AG09309 (cell line): ENCODE results near the gene ARHGAP26.

Experiments used
- DNase-seq: peaks from one replicate; pipeline ENCODE4 v3.0.0-alpha.2; 2010; ENCODE audit warnings: low read depth
- H3K4me3 ChIP-seq: 2 replicates; pipeline ENCODE4 v1.5.1; 2011; ENCODE audit warnings: mild to moderate bottlenecking, low read depth, low read length, moderate library complexity; ENCODE audit not compliant: control insufficient read depth
- TF ChIP-seq, protein P1 (sequence below): IDR thresholded peaks from 2 replicates; pipeline ENCODE4 v1.5.1; 2011; ENCODE audit warnings: mild to moderate bottlenecking, low read depth, low read length, inconsistent platforms; ENCODE audit not compliant: insufficient read depth, control insufficient read depth; ENCODE audit errors: missing control alignments

The ARHGAP26 gene

DNA sequence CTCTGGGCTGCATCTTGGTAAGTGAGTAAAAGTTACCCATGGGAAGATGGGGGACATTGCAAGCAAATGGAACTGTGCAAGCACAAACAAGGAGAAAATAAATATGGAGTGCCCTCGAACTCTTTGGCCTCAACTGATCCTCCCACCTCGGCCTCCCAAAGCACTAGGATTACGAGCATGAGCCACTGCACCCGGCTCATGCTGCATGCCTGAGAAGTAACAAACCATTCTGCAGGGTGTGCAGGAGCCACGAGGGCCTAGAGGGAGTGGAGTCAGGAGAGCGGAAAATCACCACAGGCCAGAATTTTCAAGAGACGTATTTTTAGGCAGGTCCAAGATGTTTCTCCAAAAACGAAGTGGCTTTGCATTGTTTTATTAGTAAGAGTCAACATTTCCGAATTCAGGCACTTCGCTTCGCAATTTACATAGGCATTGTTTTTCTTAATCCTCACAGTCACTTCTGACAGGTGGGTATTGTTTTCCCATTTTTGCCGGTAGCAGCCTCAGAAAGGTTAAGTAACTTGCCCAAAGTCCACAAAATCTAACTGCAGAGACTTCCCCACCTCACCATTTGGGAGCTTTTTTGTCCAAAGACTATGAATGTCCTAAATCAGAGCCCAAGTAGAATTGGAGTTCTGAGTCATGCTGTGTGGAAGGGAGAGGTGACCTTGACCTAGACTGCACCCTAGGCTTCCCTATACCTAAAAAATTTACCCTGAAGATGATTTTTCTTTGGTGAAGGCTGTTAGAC, 403.1 kb downstream of the ARHGAP26 start:
- H3K4me3 ChIP-seq: no peak overlapping the region
- TF ChIP-seq, protein P1, sequence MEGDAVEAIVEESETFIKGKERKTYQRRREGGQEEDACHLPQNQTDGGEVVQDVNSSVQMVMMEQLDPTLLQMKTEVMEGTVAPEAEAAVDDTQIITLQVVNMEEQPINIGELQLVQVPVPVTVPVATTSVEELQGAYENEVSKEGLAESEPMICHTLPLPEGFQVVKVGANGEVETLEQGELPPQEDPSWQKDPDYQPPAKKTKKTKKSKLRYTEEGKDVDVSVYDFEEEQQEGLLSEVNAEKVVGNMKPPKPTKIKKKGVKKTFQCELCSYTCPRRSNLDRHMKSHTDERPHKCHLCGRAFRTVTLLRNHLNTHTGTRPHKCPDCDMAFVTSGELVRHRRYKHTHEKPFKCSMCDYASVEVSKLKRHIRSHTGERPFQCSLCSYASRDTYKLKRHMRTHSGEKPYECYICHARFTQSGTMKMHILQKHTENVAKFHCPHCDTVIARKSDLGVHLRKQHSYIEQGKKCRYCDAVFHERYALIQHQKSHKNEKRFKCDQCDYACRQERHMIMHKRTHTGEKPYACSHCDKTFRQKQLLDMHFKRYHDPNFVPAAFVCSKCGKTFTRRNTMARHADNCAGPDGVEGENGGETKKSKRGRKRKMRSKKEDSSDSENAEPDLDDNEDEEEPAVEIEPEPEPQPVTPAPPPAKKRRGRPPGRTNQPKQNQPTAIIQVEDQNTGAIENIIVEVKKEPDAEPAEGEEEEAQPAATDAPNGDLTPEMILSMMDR: no peak
- no peak for DNase-seq

DNA sequence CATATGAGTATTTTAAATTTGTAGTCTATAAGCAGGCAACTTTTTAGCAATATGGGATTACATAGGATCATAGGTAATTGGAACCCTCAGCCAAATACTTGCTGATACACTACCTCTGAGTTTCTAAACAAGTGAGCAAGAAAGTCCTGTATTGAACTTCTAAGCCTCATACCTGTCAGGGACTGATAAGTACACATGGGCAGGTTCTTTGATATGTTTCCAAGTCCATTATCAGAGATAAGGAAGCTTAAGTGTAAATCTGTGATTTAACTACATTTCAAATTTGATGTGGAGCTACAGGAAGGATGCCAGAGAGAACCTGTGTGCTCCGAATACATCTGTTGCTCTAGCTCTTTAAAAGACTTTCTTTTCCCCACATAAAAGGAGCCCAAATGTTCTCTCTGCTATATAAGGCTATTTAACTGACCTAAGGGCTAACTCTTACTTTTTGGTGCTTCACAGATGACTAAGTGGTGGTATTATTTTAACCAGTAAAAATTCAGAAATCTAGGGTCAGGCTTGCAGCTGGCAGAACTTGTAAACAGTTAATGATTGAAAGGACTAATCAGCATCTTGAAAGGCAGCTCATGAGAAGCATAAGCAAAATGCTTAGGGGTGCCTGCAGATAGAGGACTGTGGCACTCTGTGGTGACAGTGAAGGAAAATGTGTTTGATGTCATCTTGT, 404.7 kb downstream of the ARHGAP26 start:
- TF ChIP-seq, protein P1: no peak
- DNase-seq: no peak

DNA sequence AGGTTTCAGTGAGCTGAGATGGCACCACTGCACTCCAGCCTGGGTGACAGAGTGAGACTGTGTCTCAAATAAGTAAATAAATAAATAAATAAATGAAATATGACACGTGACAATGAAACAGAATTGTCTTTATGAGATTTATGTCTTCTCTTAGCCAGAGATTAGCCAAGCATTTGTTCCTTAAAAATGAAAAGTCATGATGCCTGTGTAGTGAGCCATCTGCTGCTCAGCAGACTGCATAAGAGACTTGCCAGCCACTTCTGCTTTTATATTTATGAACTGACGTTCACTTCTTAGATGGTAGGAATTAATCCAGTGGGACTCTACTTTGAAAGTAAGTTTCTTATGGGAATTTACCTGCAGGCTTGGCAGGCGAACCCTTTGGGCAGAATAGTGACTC, 405.9 kb downstream of the ARHGAP26 start:
- H3K4me3 ChIP-seq: no peak overlapping the region
- TF ChIP-seq, protein P1: no peak
- DNase-seq: no peak

More for the DNA sequence above, 404.7 kb downstream of the ARHGAP26 start:
- H3K4me3 ChIP-seq: no peak overlapping the region

DNA sequence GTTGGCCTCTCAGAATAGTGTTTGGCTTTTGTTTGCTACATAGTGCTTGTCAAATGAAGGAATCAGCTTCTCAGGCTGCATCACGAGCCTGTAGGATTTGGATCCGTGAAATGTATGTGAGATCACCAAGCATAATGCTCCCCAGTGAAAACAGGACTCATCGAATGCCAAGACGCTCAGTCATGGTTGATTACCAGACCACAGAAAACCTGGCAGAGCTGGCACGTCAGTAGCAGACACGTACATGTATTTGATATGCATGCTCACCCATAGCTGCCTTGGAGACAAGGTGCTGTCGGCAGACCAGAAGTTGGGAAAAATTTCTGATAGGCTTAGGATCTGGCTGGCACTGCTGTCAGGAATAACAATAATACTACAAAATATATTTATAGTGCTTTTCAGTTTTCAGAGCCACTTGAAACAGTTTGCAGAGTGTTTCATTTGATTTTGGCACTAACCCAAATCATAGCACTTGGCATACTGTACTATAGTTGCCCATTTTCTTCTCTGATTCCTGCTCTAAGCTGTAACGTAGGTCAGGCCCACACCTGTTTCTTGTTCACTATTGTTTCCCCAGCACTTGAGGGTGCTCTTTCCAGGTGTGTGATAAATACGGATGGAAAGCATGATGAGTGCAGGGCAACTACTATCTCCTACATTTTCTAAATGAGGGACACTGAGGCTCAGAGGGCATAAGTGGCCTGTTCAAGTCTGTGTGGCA, 407.2 kb downstream of the ARHGAP26 start:
- no peak overlapping the region for H3K4me3 ChIP-seq
- DNase-seq: peak; percentile 98
- TF ChIP-seq, protein P1: no peak

DNA sequence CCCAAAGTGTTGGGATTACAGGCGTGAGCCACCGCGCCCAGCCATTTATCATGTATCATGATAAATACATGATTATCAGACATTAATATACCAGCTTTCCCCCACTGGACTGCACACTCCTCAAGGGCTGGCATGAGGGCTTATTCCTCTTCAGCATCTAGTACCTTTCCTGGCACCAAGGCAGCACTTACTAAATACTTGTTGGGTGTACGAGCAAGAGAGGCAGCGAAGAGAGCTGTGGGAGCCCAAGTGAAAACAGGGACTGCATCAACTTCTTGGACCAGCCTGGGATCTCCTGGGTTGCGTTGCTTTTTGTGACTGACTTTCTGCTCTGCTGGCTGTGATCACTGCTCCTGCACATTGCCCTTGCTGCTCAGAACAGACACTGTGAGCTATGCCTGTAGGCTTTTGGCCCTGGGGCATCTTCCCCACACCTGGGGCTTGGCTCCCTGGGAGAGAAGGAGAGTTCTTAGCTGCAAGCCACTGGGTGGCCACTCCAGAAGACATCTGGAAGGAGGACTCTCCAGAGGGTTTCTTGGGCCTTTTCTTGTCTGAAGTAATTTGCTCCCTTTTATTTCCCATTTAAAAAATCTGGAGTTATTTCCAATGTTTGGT, 409.1 kb downstream of the ARHGAP26 start:
- no peak overlapping the region for H3K4me3 ChIP-seq
- no peak for DNase-seq
- TF ChIP-seq, protein P1: no peak

DNA sequence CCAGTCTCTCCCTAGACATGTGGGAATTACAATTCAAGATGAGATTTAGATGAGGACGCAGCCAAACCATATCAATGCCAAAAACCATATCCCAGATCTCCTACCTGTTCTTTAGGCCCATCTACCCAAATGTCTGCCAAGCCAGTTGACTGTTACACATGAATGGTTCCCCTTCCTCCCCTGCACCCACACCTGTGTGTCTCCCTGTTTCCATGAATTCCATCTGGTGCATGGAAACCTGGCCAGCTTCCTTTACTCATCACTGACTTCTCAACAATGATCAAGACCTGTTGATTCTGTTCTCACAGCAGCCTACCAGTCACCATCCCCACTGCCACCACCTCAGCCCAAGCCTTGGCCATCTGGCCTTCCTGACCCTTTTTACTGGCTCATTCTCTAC, 410.6 kb downstream of the ARHGAP26 start:
- TF ChIP-seq, protein P1: no peak
- H3K4me3 ChIP-seq: no peak overlapping the region
- no peak for DNase-seq
